Stimulated activated CD8-positive, alpha-beta memory T cell treated with anti-CD3 and anti-CD28 coated beads, Interleukin-15, amount 100 ng/mL, for 48 hours (primary cell): ENCODE results near the gene HDDC2.

Source experiments
- DNase-seq, 2 donors: peaks; one replicate each; pipeline ENCODE4 v3.0.0-alpha.2; 2020; ENCODE audit warnings: low read depth in 2 of 2

The HDDC2 gene

DNA sequence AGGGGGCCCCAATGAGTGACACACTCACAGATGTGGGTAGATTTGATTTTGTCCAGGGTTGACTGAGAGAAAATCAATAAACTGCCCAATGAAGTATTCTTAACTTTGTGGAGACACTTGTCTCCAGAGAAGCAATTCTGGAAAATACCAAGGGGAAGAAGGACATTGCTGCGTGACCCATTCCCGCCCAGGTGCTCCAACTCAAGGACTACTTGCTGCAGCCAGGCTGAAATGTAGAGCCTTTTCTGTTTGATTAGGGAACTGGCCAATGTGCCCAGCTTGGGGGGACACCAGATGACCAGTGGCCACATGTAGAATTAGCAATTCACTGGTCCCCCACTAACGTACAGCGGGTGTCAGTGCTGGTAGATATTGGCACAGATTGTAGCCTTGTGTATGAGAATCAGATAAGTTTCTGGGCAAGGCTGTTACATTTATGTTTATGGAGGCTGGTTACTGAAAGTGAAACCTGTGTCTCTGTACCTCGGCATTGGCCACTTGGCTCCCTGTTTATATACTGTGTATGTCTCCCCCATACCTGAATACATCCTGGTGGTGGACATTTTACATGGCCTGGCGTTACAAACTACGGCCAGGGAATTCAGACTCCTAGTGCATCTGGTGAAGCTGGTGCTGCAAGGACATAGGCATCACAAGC, 32.3 kb downstream of the HDDC2 start:
- no peak for DNase-seq

DNA sequence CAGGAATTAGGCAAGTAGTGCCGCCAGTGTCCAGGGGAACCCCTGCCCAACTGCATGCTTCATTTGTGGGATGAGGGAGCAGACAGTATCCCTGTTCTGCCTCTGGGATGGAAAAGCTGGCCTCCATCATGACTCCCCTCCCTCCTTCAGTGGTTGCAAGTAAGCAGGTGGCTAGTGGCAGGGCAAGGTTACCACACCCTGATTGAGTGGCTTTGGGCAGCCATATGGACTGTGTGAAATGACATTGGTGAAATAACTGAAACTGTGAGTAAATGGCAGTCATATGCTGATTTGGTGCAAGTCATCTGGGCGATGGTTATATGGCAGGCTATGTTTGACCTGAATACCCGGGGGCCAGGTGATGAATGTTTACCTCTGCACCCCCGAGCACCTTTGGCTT, 33.0 kb downstream of the HDDC2 start:
- DNase-seq, result no peak

DNA sequence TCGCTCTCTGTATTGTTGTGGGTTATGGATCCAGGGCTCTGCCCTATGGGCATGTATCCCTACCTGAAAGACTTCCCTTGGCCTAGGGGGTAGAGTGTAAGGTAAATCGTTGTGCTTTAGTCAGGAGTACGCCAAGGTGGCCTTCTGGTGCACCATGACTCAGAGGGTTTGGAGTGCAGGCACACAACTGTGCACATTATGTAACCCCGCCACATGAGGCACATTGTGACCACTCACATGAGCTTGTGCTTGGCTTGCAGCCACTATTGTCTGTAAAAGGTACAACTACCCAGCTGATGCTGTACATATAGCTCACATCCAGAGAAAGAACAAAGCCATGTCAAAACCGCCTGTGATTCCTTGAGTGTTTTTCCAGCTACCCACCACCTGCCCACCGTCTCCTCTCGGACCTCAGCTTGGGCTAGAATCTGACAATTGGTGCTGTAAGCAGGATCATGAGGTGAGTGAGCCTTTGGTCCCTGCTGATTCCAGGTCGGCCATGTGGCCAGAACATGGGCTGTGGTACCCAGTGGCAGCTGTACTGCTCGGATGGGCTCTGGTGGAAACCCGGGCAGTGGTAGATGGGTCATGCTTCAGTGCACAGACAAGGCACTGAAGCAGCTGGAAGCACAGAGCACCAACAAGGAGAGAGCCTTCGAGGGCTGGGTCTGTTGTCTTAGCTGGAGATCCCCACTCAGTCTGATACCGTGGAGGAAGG, 33.8 kb downstream of the HDDC2 start:
- DNase-seq, result no peak

DNA sequence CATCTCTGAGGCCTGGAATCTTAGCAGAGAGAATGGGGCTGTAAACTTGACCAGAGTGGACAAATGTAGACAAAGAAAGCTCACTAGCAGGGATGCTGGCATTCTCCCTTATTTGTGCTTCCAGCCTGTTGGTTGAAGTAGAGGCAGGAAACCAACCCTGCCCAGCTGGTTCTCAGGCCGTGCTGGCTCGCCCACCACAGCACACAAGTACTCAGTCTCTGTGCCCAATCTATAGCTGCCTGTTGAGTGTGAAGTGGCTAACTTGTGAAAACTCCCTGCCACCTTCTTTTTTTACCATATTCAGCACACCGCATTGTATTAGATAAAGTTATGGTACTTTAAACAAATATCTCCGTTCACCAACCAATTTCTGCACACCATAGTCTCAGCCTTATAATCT, 37.3 kb downstream of the HDDC2 start:
- no peak for DNase-seq

GRCh38 chr6:125262016-125263013, 39.5 kb downstream of the HDDC2 start:
- DNase-seq, result no peak

- no peak for DNase-seq
Measured at GRCh38 chr6:125259354-125259736, 42.4 kb downstream of the HDDC2 start.

DNA sequence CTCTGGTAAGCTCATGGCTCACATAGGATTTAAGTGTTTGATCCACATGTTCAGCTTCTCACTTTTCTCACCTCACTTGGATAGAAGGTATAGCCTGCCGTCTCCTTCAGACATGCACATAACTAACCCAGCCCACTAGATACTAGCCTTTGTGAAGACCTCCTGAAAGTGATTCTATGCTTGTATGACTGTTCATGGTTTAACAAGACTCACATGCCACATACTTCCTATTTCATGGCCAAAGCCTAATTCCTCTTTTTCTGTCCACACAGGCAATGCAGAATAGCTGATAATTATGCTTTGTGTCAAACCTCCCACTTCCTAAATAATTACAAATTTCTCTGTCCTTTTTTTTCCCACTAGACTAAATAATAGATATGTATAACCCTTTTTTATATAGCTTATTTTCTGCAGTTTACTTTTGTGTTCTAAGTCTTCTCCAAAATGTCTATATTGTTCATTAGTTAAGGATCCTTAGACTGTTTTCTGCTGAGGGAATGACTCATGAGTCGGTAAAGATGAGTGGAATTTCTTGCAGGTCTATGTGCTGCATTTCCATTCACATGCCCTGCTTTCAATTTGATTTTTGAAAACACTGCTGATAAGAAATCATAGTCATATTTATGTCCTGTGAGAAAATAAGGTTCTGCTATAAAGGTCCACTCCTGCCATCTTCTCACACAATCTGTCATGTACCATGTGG, 43.0 kb downstream of the HDDC2 start:
- no peak for DNase-seq

DNA sequence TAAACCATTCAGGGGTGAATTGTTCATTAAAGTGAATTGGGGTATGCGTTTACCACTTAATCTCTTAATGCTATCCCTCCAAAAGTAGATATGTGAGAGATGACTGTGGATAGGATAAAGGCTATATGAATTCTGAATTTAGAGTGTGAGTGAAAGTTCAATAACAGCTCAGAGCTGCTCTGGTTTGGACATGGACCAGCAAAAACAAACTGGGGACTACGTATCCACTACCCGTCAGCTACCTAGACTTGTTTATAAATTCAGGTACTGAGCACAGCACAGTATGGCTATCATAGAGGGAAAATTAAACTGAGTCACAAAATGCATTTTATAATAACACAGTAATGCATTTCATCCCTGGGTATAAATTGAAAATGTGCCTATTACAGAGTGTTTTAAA, 44.4 kb downstream of the HDDC2 start:
- DNase-seq, result no peak

DNA sequence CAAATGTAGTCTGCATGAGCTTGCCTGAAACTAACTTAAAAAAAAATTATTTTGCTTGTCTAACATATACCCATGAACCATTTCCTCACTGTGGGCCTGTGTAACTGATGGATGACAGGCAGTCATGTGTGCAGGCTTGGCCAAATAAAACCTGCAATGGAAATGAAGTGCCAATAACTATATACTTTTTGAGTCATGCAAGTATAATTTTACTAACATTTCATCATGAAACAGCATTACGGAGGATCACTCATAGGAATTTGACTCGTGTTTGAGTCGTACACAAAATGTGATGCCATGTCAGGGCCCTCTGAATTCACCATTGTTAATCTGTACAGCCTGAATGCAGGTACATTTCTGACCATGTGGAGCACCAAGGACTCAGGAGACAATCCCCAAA, 46.6 kb downstream of the HDDC2 start:
- no peak for DNase-seq

DNA sequence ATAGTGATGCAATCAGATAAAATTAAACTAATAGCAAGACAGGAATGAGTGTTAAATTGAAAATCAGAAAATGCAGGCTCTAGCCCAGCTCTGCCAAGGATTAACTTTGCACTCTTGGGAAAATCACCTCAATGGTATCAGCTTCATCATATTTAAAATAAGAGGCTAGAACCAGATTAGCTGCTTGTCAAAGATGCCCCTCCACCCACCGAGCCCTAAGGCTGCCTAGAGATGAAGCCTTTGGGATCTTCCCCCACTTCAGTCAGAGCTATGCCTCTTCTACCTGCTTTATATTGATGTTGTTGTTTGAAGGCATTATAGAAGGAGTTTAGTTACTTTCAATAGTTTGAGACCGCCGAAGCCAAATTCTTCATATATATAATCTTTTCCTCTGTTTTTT, 47.4 kb downstream of the HDDC2 start:
- no peak for DNase-seq

- no peak for DNase-seq
Measured at GRCh38 chr6:125253881-125254280, 47.9 kb downstream of the HDDC2 start.

DNA sequence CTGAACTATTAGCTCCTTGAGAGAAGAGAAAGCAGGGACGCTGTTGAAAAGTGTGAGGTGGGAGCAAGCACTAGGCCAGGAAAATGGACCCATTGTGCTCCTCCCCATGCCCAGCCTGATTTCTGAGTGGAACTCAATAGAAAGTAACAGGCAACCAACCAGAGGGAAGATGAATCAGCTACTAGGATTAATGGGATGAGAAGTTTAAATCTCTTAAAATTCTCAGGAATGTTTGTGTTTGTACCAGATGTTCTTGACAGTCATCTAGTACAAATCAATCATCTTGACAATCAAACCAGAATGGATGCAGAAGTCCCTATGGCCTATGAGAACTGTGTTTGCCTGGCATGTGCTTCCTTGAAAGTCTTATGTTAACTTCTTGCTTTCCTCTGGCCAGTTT, 48.9 kb downstream of the HDDC2 start:
- no peak for DNase-seq

DNA sequence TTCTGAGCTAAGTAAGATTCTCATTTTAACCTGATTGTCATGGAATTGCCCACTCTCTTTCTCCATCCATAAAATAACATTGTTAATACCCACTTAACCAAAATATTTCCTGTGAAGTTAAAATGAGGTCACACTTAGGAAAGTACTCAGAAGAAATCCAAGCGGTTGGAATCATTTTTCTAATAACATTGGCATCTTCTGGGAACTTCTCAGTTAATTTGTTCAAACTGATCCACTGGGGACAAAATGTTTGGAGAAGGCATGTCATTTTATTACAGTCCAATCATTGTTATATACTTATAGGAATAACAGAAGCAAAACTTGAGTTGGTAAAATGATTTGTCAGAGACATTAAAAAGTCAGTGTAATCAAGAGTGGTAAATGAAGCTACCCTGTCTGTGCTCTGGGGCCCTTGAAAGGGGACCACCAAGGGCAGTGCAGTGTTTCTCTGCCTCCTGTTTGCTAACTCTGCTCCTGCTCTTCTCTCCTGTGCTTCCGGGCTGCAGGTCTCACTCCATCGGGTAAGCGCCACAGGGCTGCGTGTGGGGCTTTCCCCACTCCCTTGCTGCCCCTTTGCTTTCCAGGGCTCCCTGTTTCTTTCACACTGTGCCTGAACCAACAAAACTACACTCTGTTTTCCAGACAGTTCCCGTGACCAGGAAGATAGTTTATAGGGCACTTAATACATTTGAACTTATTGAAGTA, 50.1 kb downstream of the HDDC2 start:
- no peak for DNase-seq

- DNase-seq, result no peak
Measured at GRCh38 chr6:125250511-125250910, 51.3 kb downstream of the HDDC2 start.

- DNase-seq, result no peak
Measured at GRCh38 chr6:125248136-125248535, 53.6 kb downstream of the HDDC2 start.

- DNase-seq, result no peak
Measured at GRCh38 chr6:125246566-125246965, 55.2 kb downstream of the HDDC2 start.

DNA sequence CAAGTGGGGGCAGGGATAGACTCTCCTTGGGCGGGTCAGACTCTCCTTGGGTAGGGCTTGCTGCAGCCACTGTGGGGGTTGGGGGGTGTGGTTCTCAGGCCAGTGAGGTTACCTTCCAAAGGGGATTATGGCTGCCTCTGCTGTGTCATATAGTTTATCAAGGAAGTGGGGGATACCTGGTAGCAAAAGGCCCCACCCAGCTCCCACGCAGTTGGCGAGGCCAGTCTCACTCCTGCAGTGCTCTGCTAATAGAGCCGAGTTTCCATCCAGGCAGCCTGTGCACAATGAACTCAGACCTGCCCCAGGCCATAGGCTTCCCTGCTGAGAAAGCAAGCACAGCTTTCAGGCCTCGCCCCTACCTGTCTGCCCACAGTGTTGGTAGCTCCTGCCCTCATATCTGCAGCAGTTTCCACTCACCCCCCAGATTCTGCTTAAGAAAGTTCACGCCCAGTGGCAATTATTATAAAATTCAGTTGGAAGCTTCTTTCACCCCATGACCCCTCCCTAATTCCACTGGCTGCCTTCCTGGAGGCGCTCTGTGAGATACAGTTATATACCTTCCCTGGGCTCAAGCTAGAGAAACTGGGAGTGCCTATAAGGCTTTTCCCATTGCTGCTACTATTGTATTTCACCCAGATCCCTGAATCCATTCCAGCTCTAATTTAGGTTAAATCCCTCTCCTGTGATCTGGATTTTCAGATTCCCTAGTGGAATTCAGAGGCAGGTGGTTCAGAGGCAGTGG, 56.1 kb downstream of the HDDC2 start:
- DNase-seq, result no peak

- no peak for DNase-seq
Measured at GRCh38 chr6:125245109-125245508, 56.7 kb downstream of the HDDC2 start.

GRCh38 chr6:125237764-125238163, 64.0 kb downstream of the HDDC2 start:
- no peak for DNase-seq

- DNase-seq, result no peak
Measured at GRCh38 chr6:125236536-125237327, 65.0 kb downstream of the HDDC2 start.
